ENCODE measurements around the gene EMC7. TPM values are rescaled to one million over a fixed set of nuclear protein-coding genes. Genes with fewer than 3 reads are reported as not detected.

EMC7 gene
- total and polyA plus RNA-seq, 2 experiments from 2014 or later = 18.3 to 55.1 TPM

DNA sequence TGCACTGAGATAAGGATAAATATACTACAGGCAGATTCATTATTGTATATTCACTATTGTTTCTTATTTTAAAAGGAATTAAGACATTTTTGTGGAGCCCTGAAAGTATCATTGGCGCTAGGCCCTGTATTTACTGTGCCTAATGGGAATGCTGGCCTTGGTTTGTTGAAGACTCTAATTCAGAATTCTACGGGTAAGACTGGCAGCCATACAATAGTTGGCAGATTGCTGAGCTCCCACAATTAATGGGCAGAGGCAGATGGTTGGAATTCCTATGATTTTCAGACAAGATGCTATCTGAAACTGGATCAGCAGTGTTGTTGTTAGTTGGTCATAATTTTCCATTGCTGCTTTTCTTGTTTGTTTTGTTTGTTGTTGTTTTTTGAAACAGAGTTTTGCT, 15.0 kb upstream of the EMC7 start:
- Histone ChIP-seq H3K27me3 (ENCODE audit: insufficient read depth) (no peaks in the 10 kb centered on the region), H3K4me1 (ENCODE audit: insufficient read depth) (no peaks in the 10 kb centered on the region), H3F3A (replicated peaks; ENCODE audit: low read depth) (no peaks in the 10 kb centered on the region), H3K27ac (ENCODE audit: low read depth) (no peak overlapping the region), H4K20me1 (replicated peaks; ENCODE audit: insufficient read depth) (no peaks in the 10 kb centered on the region), H2AFZ (no peak overlapping the region), H3K9me2 (ENCODE audit: insufficient read depth) (no peaks in the 10 kb centered on the region), H3K4me2 (no peak overlapping the region), H3K4me3 (no peak overlapping the region), H3K79me2 (replicated peaks; ENCODE audit: insufficient read depth) (no peaks in the 10 kb centered on the region), H3K36me3 (ENCODE audit: insufficient read depth) (no peaks in the 10 kb centered on the region)
- H3K9me3 Mint-ChIP-seq = no peaks in the 10 kb centered on the region; the same call in 2 of the 3 replicates
- H3K27me3 Mint-ChIP-seq (ENCODE audit: insufficient read depth, low read depth, poor library complexity) = peaks cover 9% of the 10 kb centered on the region
- no peak overlapping the region for H3K4me3 Mint-ChIP-seq
- no peaks in the 10 kb centered on the region for H3K4me1 Mint-ChIP-seq
- DNase-seq (ENCODE audit: low spot score) (no peak), ATAC-seq (no peak)
- no peak for TF ChIP-seq CTCF (conservative IDR thresholded peaks at IDR 0.05; ENCODE audit: low read depth in 2 of 2)
- TF ChIP-seq NANOG (IDR thresholded peaks at IDR 0.05; ENCODE audit: borderline replicate concordance) = no peak
- TF ChIP-seq STAT1 (IDR thresholded peaks at IDR 0.05; ENCODE audit: unreplicated experiment) = no peak
- TF ChIP-seq JUNB (IDR thresholded peaks at IDR 0.05; ENCODE audit: unreplicated experiment) = no peak
- TF ChIP-seq, protein P1, sequence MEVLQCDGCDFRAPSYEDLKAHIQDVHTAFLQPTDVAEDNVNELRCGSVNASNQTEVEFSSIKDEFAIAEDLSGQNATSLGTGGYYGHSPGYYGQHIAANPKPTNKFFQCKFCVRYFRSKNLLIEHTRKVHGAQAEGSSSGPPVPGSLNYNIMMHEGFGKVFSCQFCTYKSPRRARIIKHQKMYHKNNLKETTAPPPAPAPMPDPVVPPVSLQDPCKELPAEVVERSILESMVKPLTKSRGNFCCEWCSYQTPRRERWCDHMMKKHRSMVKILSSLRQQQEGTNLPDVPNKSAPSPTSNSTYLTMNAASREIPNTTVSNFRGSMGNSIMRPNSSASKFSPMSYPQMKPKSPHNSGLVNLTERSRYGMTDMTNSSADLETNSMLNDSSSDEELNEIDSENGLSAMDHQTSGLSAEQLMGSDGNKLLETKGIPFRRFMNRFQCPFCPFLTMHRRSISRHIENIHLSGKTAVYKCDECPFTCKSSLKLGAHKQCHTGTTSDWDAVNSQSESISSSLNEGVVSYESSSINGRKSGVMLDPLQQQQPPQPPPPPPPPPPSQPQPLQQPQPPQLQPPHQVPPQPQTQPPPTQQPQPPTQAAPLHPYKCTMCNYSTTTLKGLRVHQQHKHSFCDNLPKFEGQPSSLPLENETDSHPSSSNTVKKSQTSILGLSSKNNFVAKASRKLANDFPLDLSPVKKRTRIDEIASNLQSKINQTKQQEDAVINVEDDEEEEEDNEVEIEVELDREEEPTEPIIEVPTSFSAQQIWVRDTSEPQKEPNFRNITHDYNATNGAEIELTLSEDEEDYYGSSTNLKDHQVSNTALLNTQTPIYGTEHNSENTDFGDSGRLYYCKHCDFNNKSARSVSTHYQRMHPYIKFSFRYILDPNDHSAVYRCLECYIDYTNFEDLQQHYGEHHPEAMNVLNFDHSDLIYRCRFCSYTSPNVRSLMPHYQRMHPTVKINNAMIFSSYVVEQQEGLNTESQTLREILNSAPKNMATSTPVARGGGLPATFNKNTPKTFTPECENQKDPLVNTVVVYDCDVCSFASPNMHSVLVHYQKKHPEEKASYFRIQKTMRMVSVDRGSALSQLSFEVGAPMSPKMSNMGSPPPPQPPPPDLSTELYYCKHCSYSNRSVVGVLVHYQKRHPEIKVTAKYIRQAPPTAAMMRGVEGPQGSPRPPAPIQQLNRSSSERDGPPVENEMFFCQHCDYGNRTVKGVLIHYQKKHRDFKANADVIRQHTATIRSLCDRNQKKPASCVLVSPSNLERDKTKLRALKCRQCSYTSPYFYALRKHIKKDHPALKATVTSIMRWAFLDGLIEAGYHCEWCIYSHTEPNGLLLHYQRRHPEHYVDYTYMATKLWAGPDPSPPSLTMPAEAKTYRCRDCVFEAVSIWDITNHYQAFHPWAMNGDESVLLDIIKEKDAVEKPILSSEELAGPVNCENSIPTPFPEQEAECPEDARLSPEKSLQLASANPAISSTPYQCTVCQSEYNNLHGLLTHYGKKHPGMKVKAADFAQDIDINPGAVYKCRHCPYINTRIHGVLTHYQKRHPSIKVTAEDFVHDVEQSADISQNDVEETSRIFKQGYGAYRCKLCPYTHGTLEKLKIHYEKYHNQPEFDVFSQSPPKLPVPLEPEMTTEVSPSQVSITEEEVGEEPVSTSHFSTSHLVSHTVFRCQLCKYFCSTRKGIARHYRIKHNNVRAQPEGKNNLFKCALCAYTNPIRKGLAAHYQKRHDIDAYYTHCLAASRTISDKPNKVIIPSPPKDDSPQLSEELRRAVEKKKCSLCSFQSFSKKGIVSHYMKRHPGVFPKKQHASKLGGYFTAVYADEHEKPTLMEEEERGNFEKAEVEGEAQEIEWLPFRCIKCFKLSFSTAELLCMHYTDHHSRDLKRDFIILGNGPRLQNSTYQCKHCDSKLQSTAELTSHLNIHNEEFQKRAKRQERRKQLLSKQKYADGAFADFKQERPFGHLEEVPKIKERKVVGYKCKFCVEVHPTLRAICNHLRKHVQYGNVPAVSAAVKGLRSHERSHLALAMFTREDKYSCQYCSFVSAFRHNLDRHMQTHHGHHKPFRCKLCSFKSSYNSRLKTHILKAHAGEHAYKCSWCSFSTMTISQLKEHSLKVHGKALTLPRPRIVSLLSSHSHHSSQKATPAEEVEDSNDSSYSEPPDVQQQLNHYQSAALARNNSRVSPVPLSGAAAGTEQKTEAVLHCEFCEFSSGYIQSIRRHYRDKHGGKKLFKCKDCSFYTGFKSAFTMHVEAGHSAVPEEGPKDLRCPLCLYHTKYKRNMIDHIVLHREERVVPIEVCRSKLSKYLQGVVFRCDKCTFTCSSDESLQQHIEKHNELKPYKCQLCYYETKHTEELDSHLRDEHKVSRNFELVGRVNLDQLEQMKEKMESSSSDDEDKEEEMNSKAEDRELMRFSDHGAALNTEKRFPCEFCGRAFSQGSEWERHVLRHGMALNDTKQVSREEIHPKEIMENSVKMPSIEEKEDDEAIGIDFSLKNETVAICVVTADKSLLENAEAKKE (CRISPR knock-in tag; IDR thresholded peaks at IDR 0.05) = no peak
- TF ChIP-seq ZNF331 (CRISPR knock-in tag; IDR thresholded peaks at IDR 0.05; ENCODE audit: low read depth) = no peak
- TF ChIP-seq CREB1 (CRISPR knock-in tag; IDR thresholded peaks at IDR 0.05; ENCODE audit: low read depth) = no peak
- TF ChIP-seq, protein P2, sequence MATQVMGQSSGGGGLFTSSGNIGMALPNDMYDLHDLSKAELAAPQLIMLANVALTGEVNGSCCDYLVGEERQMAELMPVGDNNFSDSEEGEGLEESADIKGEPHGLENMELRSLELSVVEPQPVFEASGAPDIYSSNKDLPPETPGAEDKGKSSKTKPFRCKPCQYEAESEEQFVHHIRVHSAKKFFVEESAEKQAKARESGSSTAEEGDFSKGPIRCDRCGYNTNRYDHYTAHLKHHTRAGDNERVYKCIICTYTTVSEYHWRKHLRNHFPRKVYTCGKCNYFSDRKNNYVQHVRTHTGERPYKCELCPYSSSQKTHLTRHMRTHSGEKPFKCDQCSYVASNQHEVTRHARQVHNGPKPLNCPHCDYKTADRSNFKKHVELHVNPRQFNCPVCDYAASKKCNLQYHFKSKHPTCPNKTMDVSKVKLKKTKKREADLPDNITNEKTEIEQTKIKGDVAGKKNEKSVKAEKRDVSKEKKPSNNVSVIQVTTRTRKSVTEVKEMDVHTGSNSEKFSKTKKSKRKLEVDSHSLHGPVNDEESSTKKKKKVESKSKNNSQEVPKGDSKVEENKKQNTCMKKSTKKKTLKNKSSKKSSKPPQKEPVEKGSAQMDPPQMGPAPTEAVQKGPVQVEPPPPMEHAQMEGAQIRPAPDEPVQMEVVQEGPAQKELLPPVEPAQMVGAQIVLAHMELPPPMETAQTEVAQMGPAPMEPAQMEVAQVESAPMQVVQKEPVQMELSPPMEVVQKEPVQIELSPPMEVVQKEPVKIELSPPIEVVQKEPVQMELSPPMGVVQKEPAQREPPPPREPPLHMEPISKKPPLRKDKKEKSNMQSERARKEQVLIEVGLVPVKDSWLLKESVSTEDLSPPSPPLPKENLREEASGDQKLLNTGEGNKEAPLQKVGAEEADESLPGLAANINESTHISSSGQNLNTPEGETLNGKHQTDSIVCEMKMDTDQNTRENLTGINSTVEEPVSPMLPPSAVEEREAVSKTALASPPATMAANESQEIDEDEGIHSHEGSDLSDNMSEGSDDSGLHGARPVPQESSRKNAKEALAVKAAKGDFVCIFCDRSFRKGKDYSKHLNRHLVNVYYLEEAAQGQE (IDR thresholded peaks at IDR 0.05; ENCODE audit: unreplicated experiment) = no peak
- TF ChIP-seq EZH2phosphoT487 (IDR thresholded peaks at IDR 0.05; ENCODE audit: unreplicated experiment) = no peak
- no peak for TF ChIP-seq POLR2AphosphoS5 (IDR thresholded peaks at IDR 0.05; ENCODE audit: low read depth)
- no peak for TF ChIP-seq ETS1 (IDR thresholded peaks at IDR 0.05)
- TF ChIP-seq EZH2 (IDR thresholded peaks at IDR 0.05; ENCODE audit: low read depth, unreplicated experiment) = no peak
- TF ChIP-seq ZNF114 (CRISPR knock-in tag; IDR thresholded peaks at IDR 0.05) = no peak
- H3K36me3 Mint-ChIP-seq (ENCODE audit: low read depth) = no peaks in the 10 kb centered on the region
- H3K27ac Mint-ChIP-seq = no peak overlapping the region
